ENCODE data around the gene SNTG2.

GRCh38 chr2:1294900-1295299, 344.3 kb downstream of the SNTG2 start:
- TF ChIP-seq POLR2A (IDR thresholded peaks at IDR 0.05) (no peak), CTCF (IDR thresholded peaks at IDR 0.05) (no peak)
